Kidney (tissue), 14 donors: ENCODE results near the gene GTPBP1. TPM values are rescaled to one million over a fixed set of nuclear protein-coding genes. Genes with fewer than 3 reads are reported as not detected.
A peak's percentile ranks its signal among the peaks of the same experiment; 100 is the strongest.

Source experiments
- DNase-seq, 5 donors: peaks; one replicate each; pipeline ENCODE4 v3.0.0-alpha.2; 2013 to 2020
- FAIRE-seq: peaks from 2 replicates; lab custom pipeline; 2012; peaks lifted over from hg19 to GRCh38; lab: Jason Lieb, UNC
- H3K27ac ChIP-seq, 2 donors: one replicate each; pipeline ENCODE4 v1.7.0; 2013; ENCODE audit warnings: low read depth in 2 of 2, low read length in 2 of 2, inconsistent platforms in 1 of 2
- H3K27me3 ChIP-seq: one replicate; pipeline ENCODE4 v1.7.1; 2013; ENCODE audit warnings: low read length, inconsistent platforms; ENCODE audit not compliant: control insufficient read depth, insufficient read depth
- H3K36me3 ChIP-seq, 3 donors: one replicate each; pipeline versions ENCODE4 v1.7.0 to v1.7.1; 2013; ENCODE audit warnings: low read length in 3 of 3, control low read depth in 1 of 3, inconsistent platforms in 1 of 3; ENCODE audit not compliant: insufficient read depth in 3 of 3, control insufficient read depth in 2 of 3
- H3K4me1 ChIP-seq, 3 donors: one replicate each; pipeline versions ENCODE4 v1.7.0 to v1.7.1; 2013; ENCODE audit warnings: low read length in 3 of 3, inconsistent platforms in 1 of 3, low read depth in 1 of 3; ENCODE audit not compliant: control insufficient read depth in 2 of 3, insufficient read depth in 2 of 3
- H3K4me3 ChIP-seq, 3 donors: one replicate each; pipeline versions ENCODE4 v1.7.0 to v1.8.1; 2013; ENCODE audit warnings: low read length in 3 of 3, control low read depth in 1 of 3, inconsistent platforms in 1 of 3
- H3K9ac ChIP-seq, 3 donors: one replicate each; pipeline versions ENCODE4 v1.7.0 to v1.7.1; 2013; ENCODE audit warnings: low read length in 3 of 3, control low read depth in 1 of 3, inconsistent platforms in 1 of 3
- H3K9me3 ChIP-seq, 3 donors: one replicate each; pipeline versions ENCODE4 v1.7.0 to v1.7.1; 2013; ENCODE audit warnings: low read length in 3 of 3, control low read depth in 1 of 3, inconsistent platforms in 1 of 3; ENCODE audit not compliant: control insufficient read depth in 2 of 3, insufficient read depth in 1 of 3
- intact Hi-C: fragments of 100-400 bp; cut with DNase I; formaldehyde crosslinking; loops from one replicate; pipeline ENCODE4 v1.11.1; 2022
- polyA plus RNA-seq: library from polyadenylated mRNA; stranded (reverse); fragments of 350-450 nt; fragmentation: Illumina TruSeq; extraction: RNeasy Lipid Tissue Mini Kit (QIAGEN cat#74804); gene quantifications from one replicate; pipeline ENCODE4 v1.2.3, GENCODE V29; 2014; ENCODE audit warnings: low read depth, low replicate concordance; ENCODE audit not compliant: insufficient read depth
- total RNA-seq: library from RNA; stranded (reverse); fragmentation: NEBNext Ultra II Directional; extraction: Animal tissue kit (Norgen Biotek cat#: 25700); gene quantifications from one replicate; pipeline ENCODE4 v1.2.1, GENCODE V29; 2021
- TF ChIP-seq, protein P1 (sequence below): IDR thresholded peaks from 3 replicates; pipeline ENCODE4 v1.5.1; 2012; ENCODE audit warnings: mild to moderate bottlenecking, moderate library complexity, borderline replicate concordance; ENCODE audit not compliant: insufficient read depth; ENCODE audit errors: extremely low read depth
- donor health status: control.
- donor health status: control.
- donor health status: control.
- donor health status: control.
- donor health status: control.
- donor health status: DM: yes; HTN: yes; CAD: no.
- donor health status: Normal renal cell carcinoma (clear cell type).

Gene GTPBP1
- total and polyA plus RNA-seq, 2 donors from 2014 or later, result 11.7 to 52.0 TPM

- peak within 1 kb of the TSS; percentile 87 to 96 (median 94) for H3K4me3 ChIP-seq
- H3K27me3 ChIP-seq, result no peaks in the 10 kb centered on the region
- H3K36me3 ChIP-seq, result peaks cover 0 to 23% (median 21%) of the 10 kb centered on the region in 3 donors
- H3K9ac ChIP-seq, result peak within 1 kb of the TSS; percentile 82 to 92 (median 89)
- peak within 1 kb of the TSS in 1 of 2 donors; percentile 41 for H3K27ac ChIP-seq
- peaks cover 0 to 7% (median 5%) of the 10 kb centered on the region in 3 donors for H3K4me1 ChIP-seq
- FAIRE-seq (no peak), DNase-seq (peak; percentile 90 to 96 (median 94))
- H3K9me3 ChIP-seq, result no peaks in the 10 kb centered on the region
- intact Hi-C loops, result no loop called here
- TF ChIP-seq, protein P1, sequence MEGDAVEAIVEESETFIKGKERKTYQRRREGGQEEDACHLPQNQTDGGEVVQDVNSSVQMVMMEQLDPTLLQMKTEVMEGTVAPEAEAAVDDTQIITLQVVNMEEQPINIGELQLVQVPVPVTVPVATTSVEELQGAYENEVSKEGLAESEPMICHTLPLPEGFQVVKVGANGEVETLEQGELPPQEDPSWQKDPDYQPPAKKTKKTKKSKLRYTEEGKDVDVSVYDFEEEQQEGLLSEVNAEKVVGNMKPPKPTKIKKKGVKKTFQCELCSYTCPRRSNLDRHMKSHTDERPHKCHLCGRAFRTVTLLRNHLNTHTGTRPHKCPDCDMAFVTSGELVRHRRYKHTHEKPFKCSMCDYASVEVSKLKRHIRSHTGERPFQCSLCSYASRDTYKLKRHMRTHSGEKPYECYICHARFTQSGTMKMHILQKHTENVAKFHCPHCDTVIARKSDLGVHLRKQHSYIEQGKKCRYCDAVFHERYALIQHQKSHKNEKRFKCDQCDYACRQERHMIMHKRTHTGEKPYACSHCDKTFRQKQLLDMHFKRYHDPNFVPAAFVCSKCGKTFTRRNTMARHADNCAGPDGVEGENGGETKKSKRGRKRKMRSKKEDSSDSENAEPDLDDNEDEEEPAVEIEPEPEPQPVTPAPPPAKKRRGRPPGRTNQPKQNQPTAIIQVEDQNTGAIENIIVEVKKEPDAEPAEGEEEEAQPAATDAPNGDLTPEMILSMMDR, result peak; percentile 70
Measured at GRCh38 chr22:38681582-38682335, 24.0 kb upstream of the GTPBP1 start, which contains the start of gene TOMM22. Gene TOMM22, plus strand, starts transcription at chr22:38681957. Its CDS starts 22 bp downstream, at chr22:38681979.

DNA sequence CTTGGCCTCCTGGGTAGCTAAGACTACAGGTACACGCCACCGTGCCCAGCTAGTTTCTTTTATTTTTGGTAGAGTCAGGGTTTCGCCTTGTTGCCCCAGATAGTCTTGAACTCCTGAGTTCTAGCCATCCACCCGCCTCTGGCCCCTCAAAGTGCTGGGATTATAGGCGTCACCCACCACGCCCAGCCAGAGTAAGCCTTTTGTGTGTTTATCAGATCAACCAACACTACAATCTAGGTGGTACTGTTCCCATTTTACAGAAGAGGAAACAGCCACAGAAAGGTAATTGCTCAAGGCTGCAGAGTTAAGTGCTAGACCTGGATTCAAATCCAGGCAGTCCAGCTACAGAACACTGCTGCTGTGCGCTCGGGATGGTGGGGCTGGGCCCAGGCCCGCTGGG lies 20.8 kb upstream of the GTPBP1 start:
- H3K36me3 ChIP-seq, result peaks cover 3 to 37% (median 36%) of the 10 kb centered on the region in 3 donors
- H3K27me3 ChIP-seq, result no peaks in the 10 kb centered on the region
- no peak overlapping the region for H3K9ac ChIP-seq
- H3K27ac ChIP-seq, result no peak overlapping the region
- peaks cover 0 to 7% (median 5%) of the 10 kb centered on the region in 3 donors for H3K4me1 ChIP-seq
- no peaks in the 10 kb centered on the region for H3K9me3 ChIP-seq
- TF ChIP-seq, protein P1, result no peak
- DNase-seq, result no peak
- H3K4me3 ChIP-seq, result no peak overlapping the region
- no peak for FAIRE-seq
- intact Hi-C loops, result no loop called here

GRCh38 chr22:38685761-38686160 lies 20.0 kb upstream of the GTPBP1 start:
- TF ChIP-seq, protein P1, result no peak
- peaks cover 0 to 7% (median 5%) of the 10 kb centered on the region in 3 donors for H3K4me1 ChIP-seq
- FAIRE-seq (no peak), DNase-seq (no peak)
- H3K9ac ChIP-seq, result no peak overlapping the region
- intact Hi-C loops, result no loop called here
- H3K4me3 ChIP-seq, result no peak overlapping the region
- no peak overlapping the region for H3K27ac ChIP-seq
- no peaks in the 10 kb centered on the region for H3K27me3 ChIP-seq
- H3K36me3 ChIP-seq, result peaks cover 3 to 37% (median 36%) of the 10 kb centered on the region in 3 donors
- no peaks in the 10 kb centered on the region for H3K9me3 ChIP-seq
